Sigmoid colon (tissue), 7 donors: ENCODE results near the gene HIGD1A. TPM values are rescaled to one million over a fixed set of nuclear protein-coding genes. Genes with fewer than 3 reads are reported as not detected.
A peak's percentile ranks its signal among the peaks of the same experiment; 100 is the strongest.

Experiments used
- DNase-seq: peaks from one replicate; pipeline ENCODE4 v3.0.0-alpha.2; 2019
- H3K27ac ChIP-seq, 4 donors: fragments of 200-600 bp; sonication (generic); one replicate each; pipeline ENCODE4 v1.5.1; 2016 to 2019; ENCODE audit warnings: mild to moderate bottlenecking in 1 of 4
- H3K27me3 ChIP-seq, 3 donors: fragments of 200-600 bp; sonication (generic); one replicate each; pipeline ENCODE4 v1.5.1; 2019; ENCODE audit warnings: mild to moderate bottlenecking in 1 of 3
- H3K36me3 ChIP-seq, 4 donors: fragments of 200-600 bp; sonication (generic); one replicate each; pipeline ENCODE4 v1.5.1; 2016 to 2019
- H3K4me1 ChIP-seq, 4 donors: fragments of 200-600 bp; sonication (generic); one replicate each; pipeline ENCODE4 v1.5.1; 2017 to 2019
- H3K4me3 ChIP-seq, 4 donors: fragments of 200-600 bp; sonication (generic); one replicate each; pipeline ENCODE4 v1.5.1; 2017 to 2019; ENCODE audit warnings: mild to moderate bottlenecking in 2 of 4, moderate library complexity in 1 of 4
- H3K9me3 ChIP-seq, 4 donors: fragments of 200-600 bp in 3 of 4; sonication (generic) in 3 of 4; one replicate each; pipeline versions ENCODE4 v1.5.1 to v1.6.1; 2013 to 2019
- EP300 ChIP-seq, 4 donors: sonication (generic); formaldehyde crosslinking; IDR thresholded peaks; one replicate each; pipeline ENCODE4 v1.6.1; 2017; ENCODE audit warnings: antibody characterized with exemption in 4 of 4
- POLR2A ChIP-seq, 2 donors: fragments of 450-650 bp; IDR thresholded peaks; one replicate each; pipeline ENCODE4 v1.6.1; 2016; ENCODE audit warnings: antibody characterized with exemption in 2 of 2, mild to moderate bottlenecking in 2 of 2, moderate library complexity in 2 of 2
- POLR2AphosphoS5 ChIP-seq, 4 donors: sonication (generic); formaldehyde crosslinking; IDR thresholded peaks; one replicate each; pipeline ENCODE4 v1.6.1; 2017; ENCODE audit warnings: antibody characterized with exemption in 4 of 4
- WGBS, 2 donors: extraction: QIAGEN DNeasy Blood & Tissue Kit; methylation state at CpG; one replicate each; pipeline ENCODE4 v1.1.7; 2013; 5-methylcytosine and 5-hydroxymethylcytosine counted together
- intact Hi-C: fragments of 100-400 bp; cut with DNase I; formaldehyde crosslinking; loops from one replicate; pipeline ENCODE4 v1.15.1; 2023
- polyA plus RNA-seq, 3 donors: library from polyadenylated mRNA; stranded (reverse); fragments of 200-250 nt; gene quantifications; one replicate each; pipeline ENCODE4 v1.2.3, GENCODE V29; 2013
- total RNA-seq, 4 donors: library from RNA; depleted of rRNA; stranded (reverse); fragments of >200 nt; gene quantifications; one replicate each; pipeline ENCODE4 v1.1.0, GENCODE V29; 2016
- TF ChIP-seq, protein P1 (sequence below), 4 experiments: fragments of 450-650 bp in 3 of 4; fragments of 200-600 bp in 1 of 4; IDR thresholded peaks; one replicate each; pipeline ENCODE4 v1.5.1; 2016 to 2019; ENCODE audit warnings: antibody characterized with exemption in 4 of 4, mild to moderate bottlenecking in 3 of 4, moderate library complexity in 2 of 4
- donor health status: healthy with polysubstance abuse.
- donor health status: Bipolar disorder and iron deficiency.
- donor health status: healthy.

Gene HIGD1A
- total and polyA plus RNA-seq, 7 donors = 127 to 1,597 (median 272) TPM

DNA sequence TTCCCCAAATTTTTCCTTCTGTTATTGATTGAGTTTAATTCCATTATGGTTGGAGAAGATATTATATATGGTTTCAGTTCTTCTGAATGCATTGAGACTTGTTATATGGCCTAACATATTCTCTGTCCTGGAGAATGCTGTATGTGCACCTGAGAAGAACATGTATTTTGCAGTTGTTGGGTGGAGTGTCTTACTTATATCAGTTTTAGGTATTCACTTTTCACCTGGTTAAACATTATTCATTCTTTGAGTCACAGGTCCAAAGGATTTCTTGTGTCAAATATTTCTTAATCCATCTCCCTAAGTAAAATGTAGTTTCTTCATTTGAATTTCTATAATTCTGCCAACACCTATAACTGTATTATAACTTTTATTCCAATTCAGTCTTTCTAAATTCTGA lies 22.7 kb upstream of the HIGD1A start:
- no peak overlapping the region for H3K27ac ChIP-seq
- no peaks in the 10 kb centered on the region for H3K9me3 ChIP-seq
- no peak overlapping the region for H3K4me3 ChIP-seq
- DNase-seq = no peak
- no peaks in the 10 kb centered on the region for H3K27me3 ChIP-seq
- H3K4me1 ChIP-seq = no peaks in the 10 kb centered on the region
- H3K36me3 ChIP-seq = no peaks in the 10 kb centered on the region
- TF ChIP-seq POLR2A (IDR thresholded peaks at IDR 0.05) = peak in 1 of 2 donors; percentile 15
- TF ChIP-seq POLR2AphosphoS5 (IDR thresholded peaks at IDR 0.05) = no peak
- intact Hi-C loops = no loop called here

GRCh38 chr3:42826141-42826540 lies 21.9 kb upstream of the HIGD1A start:
- H3K27ac ChIP-seq = no peak overlapping the region
- no peak overlapping the region for H3K4me3 ChIP-seq
- H3K9me3 ChIP-seq = no peaks in the 10 kb centered on the region
- H3K27me3 ChIP-seq = no peaks in the 10 kb centered on the region
- no peak for DNase-seq
- H3K4me1 ChIP-seq = no peaks in the 10 kb centered on the region
- TF ChIP-seq POLR2A (IDR thresholded peaks at IDR 0.05) = no peak
- no peak for TF ChIP-seq EP300 (IDR thresholded peaks at IDR 0.05)
- no peak for TF ChIP-seq POLR2AphosphoS5 (IDR thresholded peaks at IDR 0.05)
- TF ChIP-seq, protein P1, sequence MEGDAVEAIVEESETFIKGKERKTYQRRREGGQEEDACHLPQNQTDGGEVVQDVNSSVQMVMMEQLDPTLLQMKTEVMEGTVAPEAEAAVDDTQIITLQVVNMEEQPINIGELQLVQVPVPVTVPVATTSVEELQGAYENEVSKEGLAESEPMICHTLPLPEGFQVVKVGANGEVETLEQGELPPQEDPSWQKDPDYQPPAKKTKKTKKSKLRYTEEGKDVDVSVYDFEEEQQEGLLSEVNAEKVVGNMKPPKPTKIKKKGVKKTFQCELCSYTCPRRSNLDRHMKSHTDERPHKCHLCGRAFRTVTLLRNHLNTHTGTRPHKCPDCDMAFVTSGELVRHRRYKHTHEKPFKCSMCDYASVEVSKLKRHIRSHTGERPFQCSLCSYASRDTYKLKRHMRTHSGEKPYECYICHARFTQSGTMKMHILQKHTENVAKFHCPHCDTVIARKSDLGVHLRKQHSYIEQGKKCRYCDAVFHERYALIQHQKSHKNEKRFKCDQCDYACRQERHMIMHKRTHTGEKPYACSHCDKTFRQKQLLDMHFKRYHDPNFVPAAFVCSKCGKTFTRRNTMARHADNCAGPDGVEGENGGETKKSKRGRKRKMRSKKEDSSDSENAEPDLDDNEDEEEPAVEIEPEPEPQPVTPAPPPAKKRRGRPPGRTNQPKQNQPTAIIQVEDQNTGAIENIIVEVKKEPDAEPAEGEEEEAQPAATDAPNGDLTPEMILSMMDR (IDR thresholded peaks at IDR 0.05) = no peak
- H3K36me3 ChIP-seq = no peaks in the 10 kb centered on the region
- intact Hi-C loops = no loop called here

GRCh38 chr3:42823351-42823750 lies 19.1 kb upstream of the HIGD1A start:
- Histone ChIP-seq H3K4me1 (no peaks in the 10 kb centered on the region), H3K36me3 (no peaks in the 10 kb centered on the region), H3K27me3 (no peaks in the 10 kb centered on the region), H3K27ac (no peak overlapping the region), H3K4me3 (no peak overlapping the region), H3K9me3 (no peaks in the 10 kb centered on the region)
- intact Hi-C loops = no loop called here
- TF ChIP-seq EP300 (IDR thresholded peaks at IDR 0.05) = no peak
- TF ChIP-seq POLR2AphosphoS5 (IDR thresholded peaks at IDR 0.05) = no peak
- TF ChIP-seq POLR2A (IDR thresholded peaks at IDR 0.05) = no peak
- TF ChIP-seq, protein P1 (IDR thresholded peaks at IDR 0.05) = no peak
- no peak for DNase-seq
- 38 to 75% methylated on average over 2 of the region's 2 CpGs for WGBS, 2 donors

DNA sequence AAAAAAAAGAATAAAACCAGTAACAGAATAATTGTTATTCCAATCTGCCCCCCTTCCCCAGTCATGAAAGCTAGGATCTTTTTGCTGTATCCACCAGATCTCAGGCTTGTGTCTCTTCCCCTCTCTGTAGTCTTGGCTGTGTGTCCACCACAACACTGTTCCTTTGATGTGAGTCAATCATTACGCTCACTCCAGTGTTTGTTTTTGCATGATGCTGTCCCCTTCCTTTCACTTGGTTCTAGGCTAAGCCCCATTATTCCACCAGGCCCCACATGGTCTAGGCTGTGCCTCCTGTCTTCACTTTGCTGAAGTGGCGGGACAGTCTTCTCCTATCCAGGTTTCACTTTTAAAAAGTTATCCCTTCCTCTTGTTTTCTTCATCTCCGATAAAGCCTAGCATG lies 18.5 kb upstream of the HIGD1A start:
- intact Hi-C loops = no loop called here
- DNase-seq = no peak
- no peaks in the 10 kb centered on the region for H3K27me3 ChIP-seq
- WGBS, 2 donors = 85 to 92% methylated on average over 3 of the region's 3 CpGs
- H3K4me3 ChIP-seq = no peak overlapping the region
- no peaks in the 10 kb centered on the region for H3K4me1 ChIP-seq
- no peak for TF ChIP-seq POLR2AphosphoS5 (IDR thresholded peaks at IDR 0.05)
- TF ChIP-seq, protein P1 (IDR thresholded peaks at IDR 0.05) = no peak
- TF ChIP-seq EP300 (IDR thresholded peaks at IDR 0.05) = no peak
- TF ChIP-seq POLR2A (IDR thresholded peaks at IDR 0.05) = no peak
- H3K36me3 ChIP-seq = no peaks in the 10 kb centered on the region
- no peak overlapping the region for H3K27ac ChIP-seq
- H3K9me3 ChIP-seq = no peaks in the 10 kb centered on the region

- no peaks in the 10 kb centered on the region for H3K9me3 ChIP-seq
- intact Hi-C loops = no loop called here
- H3K4me1 ChIP-seq = peaks cover 0 to 3% (median 0%) of the 10 kb centered on the region in 4 donors
- 31 to 81% methylated on average over 6 of the region's 6 CpGs for WGBS, 2 donors
- H3K4me3 ChIP-seq = no peak overlapping the region
- DNase-seq = no peak
- H3K27ac ChIP-seq = no peak overlapping the region
- TF ChIP-seq EP300 (IDR thresholded peaks at IDR 0.05) (no peak), POLR2AphosphoS5 (IDR thresholded peaks at IDR 0.05) (no peak), POLR2A (IDR thresholded peaks at IDR 0.05) (no peak)
- TF ChIP-seq, protein P1 (IDR thresholded peaks at IDR 0.05) = no peak
- no peaks in the 10 kb centered on the region for H3K36me3 ChIP-seq
- no peaks in the 10 kb centered on the region for H3K27me3 ChIP-seq
These were observed 16.4 kb upstream of the HIGD1A start for GRCh38 chr3:42820746-42821051.
